ENCODE measurements around the gene DNAJC30. TPM values are rescaled to one million over a fixed set of nuclear protein-coding genes. Genes with fewer than 3 reads are reported as not detected.

The DNAJC30 gene
- total and polyA plus RNA-seq, 2 donors from 2014 or later: 15.0 to 28.6 TPM

DNA sequence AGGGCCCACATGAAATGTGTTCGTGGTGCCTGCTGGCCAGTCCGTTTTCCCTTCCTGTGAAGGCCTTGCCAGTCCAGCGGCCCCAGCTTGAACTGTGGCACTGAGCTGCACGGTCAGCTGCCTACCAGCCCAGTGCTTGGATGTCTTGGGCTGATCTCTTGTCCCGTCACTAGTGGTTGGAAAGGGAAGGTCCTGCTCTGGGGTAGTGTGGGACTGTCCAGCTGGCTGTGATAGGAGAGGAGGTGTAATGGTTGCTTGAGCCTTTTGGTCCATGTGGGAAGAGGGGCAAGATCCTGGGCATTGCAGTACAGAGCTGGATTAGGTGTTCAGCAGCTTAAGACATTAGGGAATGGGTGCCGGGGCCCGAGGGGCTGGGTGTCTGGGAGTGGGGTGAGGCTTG is 15.2 kb upstream of the DNAJC30 start:
- FAIRE-seq (no peak), DNase-seq (no peak)
- Histone ChIP-seq H3K4me1 (ENCODE audit: control insufficient read depth in 2 of 3, insufficient read depth in 2 of 3, low read depth in 1 of 3, low read length in 3 of 3) (no peaks in the 10 kb centered on the region), H3K36me3 (ENCODE audit: control insufficient read depth in 2 of 3, insufficient read depth in 3 of 3, low read length in 3 of 3) (peaks cover 2 to 38% (median 21%) of the 10 kb centered on the region in 3 donors), H3K9ac (ENCODE audit: low read length in 3 of 3) (no peak overlapping the region), H3K27ac (ENCODE audit: low read depth in 2 of 2, low read length in 2 of 2) (no peak overlapping the region), H3K4me3 (ENCODE audit: low read length in 3 of 3) (no peak overlapping the region), H3K9me3 (ENCODE audit: control insufficient read depth in 2 of 3, insufficient read depth in 1 of 3, low read length in 3 of 3) (no peaks in the 10 kb centered on the region), H3K27me3 (ENCODE audit: control insufficient read depth, insufficient read depth, low read length) (no peaks in the 10 kb centered on the region)
- TF ChIP-seq, protein P1, sequence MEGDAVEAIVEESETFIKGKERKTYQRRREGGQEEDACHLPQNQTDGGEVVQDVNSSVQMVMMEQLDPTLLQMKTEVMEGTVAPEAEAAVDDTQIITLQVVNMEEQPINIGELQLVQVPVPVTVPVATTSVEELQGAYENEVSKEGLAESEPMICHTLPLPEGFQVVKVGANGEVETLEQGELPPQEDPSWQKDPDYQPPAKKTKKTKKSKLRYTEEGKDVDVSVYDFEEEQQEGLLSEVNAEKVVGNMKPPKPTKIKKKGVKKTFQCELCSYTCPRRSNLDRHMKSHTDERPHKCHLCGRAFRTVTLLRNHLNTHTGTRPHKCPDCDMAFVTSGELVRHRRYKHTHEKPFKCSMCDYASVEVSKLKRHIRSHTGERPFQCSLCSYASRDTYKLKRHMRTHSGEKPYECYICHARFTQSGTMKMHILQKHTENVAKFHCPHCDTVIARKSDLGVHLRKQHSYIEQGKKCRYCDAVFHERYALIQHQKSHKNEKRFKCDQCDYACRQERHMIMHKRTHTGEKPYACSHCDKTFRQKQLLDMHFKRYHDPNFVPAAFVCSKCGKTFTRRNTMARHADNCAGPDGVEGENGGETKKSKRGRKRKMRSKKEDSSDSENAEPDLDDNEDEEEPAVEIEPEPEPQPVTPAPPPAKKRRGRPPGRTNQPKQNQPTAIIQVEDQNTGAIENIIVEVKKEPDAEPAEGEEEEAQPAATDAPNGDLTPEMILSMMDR (IDR thresholded peaks at IDR 0.05; ENCODE audit: borderline replicate concordance, extremely low read depth, insufficient read depth): no peak
- intact Hi-C loops (cut with DNase I): no loop called here

DNA sequence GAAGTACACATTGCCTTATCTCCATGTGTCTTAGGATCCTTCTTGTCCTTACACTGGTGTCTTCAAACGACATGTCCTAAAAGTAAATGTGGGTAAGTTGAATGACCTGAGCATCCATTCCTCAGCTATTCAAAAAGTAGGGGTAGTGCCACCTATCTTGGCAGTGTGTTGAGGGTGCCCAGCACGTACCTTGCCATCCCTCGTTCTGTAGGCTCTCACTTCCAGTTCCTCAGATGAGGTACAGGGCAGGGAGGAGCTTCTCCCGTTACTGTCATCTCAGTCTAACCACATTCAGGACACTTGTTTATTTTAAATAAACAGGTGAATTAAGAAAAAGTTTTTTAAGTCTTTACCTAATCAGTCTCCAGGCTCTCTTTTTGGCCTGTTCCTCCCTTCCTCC is 13.1 kb upstream of the DNAJC30 start:
- Histone ChIP-seq H3K9me3 (ENCODE audit: control insufficient read depth in 2 of 3, insufficient read depth in 1 of 3, low read length in 3 of 3) (no peaks in the 10 kb centered on the region), H3K27ac (ENCODE audit: low read depth in 2 of 2, low read length in 2 of 2) (no peak overlapping the region), H3K36me3 (ENCODE audit: control insufficient read depth in 2 of 3, insufficient read depth in 3 of 3, low read length in 3 of 3) (peaks cover 5 to 47% (median 29%) of the 10 kb centered on the region in 3 donors), H3K4me1 (ENCODE audit: control insufficient read depth in 2 of 3, insufficient read depth in 2 of 3, low read depth in 1 of 3, low read length in 3 of 3) (no peaks in the 10 kb centered on the region), H3K27me3 (ENCODE audit: control insufficient read depth, insufficient read depth, low read length) (no peaks in the 10 kb centered on the region), H3K4me3 (ENCODE audit: low read length in 3 of 3) (no peak overlapping the region), H3K9ac (ENCODE audit: low read length in 3 of 3) (no peak overlapping the region)
- TF ChIP-seq, protein P1 (IDR thresholded peaks at IDR 0.05; ENCODE audit: borderline replicate concordance, extremely low read depth, insufficient read depth): no peak
- DNase-seq (no peak), FAIRE-seq (no peak)
- intact Hi-C loops (cut with DNase I): no loop called here

DNA sequence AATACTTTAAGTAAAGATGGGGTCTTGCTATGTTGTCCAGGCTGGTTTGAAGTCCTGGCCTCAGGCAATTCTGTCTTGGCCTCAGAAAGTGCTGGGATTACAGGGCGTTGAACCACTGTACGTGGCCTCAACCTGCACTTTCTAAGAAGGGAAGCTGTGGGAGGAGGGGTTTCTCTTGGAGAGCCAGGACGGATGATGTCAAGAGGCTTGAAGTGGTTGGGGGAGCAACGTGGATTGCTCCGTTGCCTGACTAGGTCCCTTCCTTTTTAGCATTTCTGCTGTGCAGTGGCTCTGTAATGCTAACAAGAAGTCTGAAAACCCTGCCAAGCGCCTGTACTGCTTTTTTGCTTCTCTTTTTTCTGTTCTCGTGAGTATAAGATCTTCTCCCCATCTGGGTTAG is 7.4 kb upstream of the DNAJC30 start:
- no peak overlapping the region for H3K9ac ChIP-seq (ENCODE audit: low read length in 3 of 3)
- no peak overlapping the region for H3K27ac ChIP-seq (ENCODE audit: low read depth in 2 of 2, low read length in 2 of 2)
- DNase-seq (no peak), FAIRE-seq (no peak)
- H3K27me3 ChIP-seq (ENCODE audit: control insufficient read depth, insufficient read depth, low read length): no peaks in the 10 kb centered on the region
- no peak overlapping the region for H3K4me3 ChIP-seq (ENCODE audit: low read length in 3 of 3)
- peaks cover 6 to 39% (median 23%) of the 10 kb centered on the region in 3 donors for H3K36me3 ChIP-seq (ENCODE audit: control insufficient read depth in 2 of 3, insufficient read depth in 3 of 3, low read length in 3 of 3)
- intact Hi-C loops (cut with DNase I): no loop called here
- H3K9me3 ChIP-seq (ENCODE audit: control insufficient read depth in 2 of 3, insufficient read depth in 1 of 3, low read length in 3 of 3): no peaks in the 10 kb centered on the region
- TF ChIP-seq, protein P1 (IDR thresholded peaks at IDR 0.05; ENCODE audit: borderline replicate concordance, extremely low read depth, insufficient read depth): no peak
- H3K4me1 ChIP-seq (ENCODE audit: control insufficient read depth in 2 of 3, insufficient read depth in 2 of 3, low read depth in 1 of 3, low read length in 3 of 3): no peaks in the 10 kb centered on the region

DNA sequence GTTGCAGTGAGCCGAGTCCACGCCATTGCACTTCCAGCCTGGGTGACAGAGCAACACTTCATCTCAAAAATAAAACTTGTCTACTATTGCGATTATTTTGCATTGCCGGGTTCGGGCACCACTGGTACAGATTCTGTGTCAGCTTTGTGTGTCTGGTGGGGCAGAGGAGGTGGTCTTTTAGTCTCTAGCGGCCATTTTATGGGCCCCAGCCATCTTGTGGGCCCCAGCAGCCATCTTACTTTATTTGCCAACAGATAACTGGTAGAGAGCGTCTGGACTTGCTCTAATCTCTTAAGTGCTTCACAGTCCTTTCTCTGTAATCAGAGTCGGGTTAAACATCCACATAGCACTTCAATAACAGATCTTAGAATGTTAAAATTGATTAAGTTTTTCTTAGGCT is 5.0 kb upstream of the DNAJC30 start:
- Histone ChIP-seq H3K4me3 (ENCODE audit: low read length in 3 of 3) (no peak overlapping the region), H3K4me1 (ENCODE audit: control insufficient read depth in 2 of 3, insufficient read depth in 2 of 3, low read depth in 1 of 3, low read length in 3 of 3) (no peaks in the 10 kb centered on the region), H3K9ac (ENCODE audit: low read length in 3 of 3) (no peak overlapping the region), H3K27ac (ENCODE audit: low read depth in 2 of 2, low read length in 2 of 2) (no peak overlapping the region), H3K9me3 (ENCODE audit: control insufficient read depth in 2 of 3, insufficient read depth in 1 of 3, low read length in 3 of 3) (no peaks in the 10 kb centered on the region), H3K27me3 (ENCODE audit: control insufficient read depth, insufficient read depth, low read length) (no peaks in the 10 kb centered on the region), H3K36me3 (ENCODE audit: control insufficient read depth in 2 of 3, insufficient read depth in 3 of 3, low read length in 3 of 3) (peaks cover 6 to 20% (median 11%) of the 10 kb centered on the region in 3 donors)
- intact Hi-C loops (cut with DNase I): no loop called here
- FAIRE-seq (no peak), DNase-seq (no peak)
- TF ChIP-seq, protein P1 (IDR thresholded peaks at IDR 0.05; ENCODE audit: borderline replicate concordance, extremely low read depth, insufficient read depth): no peak

Measured in kidney (tissue), 14 donors.